HG02840 (cell line): ENCODE data around the gene TSNAXIP1.
"Not testable (repeated sequence)": the region's sequence is repeated elsewhere in the genome, so short reads cannot be mapped to it uniquely, and the experiment has no call there.

Experiments
- ATAC-seq: cut with Tn5 transposase; IDR thresholded peaks from one replicate; pipeline ENCODE4 v1.9.1; 2021; ENCODE audit warnings: mild to moderate bottlenecking, moderate library complexity, moderate number of reproducible peaks; ENCODE audit not compliant: unreplicated experiment, low FRiP score

Gene TSNAXIP1

DNA sequence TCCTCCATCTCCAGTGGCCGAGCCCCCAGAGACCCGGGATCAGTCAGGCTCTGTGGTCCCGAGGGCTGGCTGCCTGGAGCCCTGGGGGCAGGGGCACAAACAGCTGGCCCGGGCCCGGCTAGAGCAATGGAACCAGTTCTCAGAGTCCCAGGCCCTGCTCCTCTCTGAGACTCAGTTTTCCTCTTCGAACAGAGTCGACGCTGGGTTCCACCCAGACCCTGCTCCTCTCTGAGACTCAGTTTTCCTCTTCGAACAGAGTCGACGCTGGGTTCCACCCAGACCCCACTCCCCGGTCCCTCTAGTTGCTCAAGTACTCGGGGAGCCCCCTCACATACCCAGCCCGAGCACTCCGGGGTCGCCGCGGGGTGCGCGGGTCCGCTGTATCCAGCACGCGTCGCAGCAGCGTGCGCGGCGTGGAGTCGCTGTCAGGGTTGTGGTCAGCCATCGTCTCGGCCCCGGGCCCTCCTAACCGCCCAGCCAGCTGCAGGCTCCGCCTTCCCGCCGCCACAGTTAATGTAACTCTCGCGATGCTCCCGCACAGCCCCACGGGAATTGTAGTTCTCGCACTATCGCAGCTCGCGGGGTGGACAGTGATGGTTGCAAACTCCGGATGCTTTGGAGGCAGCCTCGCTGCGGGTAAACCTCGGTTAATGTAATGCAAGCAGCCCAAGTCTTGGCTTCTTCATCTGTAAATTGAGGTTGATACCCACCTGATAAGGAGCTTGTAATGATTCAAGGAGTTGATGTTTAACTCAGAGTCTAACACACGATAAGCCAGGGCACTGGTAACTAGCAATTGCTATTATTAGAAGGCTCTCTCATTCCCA, 26.9 kb downstream of the TSNAXIP1 start:
- ATAC-seq = peak; percentile 92

DNA sequence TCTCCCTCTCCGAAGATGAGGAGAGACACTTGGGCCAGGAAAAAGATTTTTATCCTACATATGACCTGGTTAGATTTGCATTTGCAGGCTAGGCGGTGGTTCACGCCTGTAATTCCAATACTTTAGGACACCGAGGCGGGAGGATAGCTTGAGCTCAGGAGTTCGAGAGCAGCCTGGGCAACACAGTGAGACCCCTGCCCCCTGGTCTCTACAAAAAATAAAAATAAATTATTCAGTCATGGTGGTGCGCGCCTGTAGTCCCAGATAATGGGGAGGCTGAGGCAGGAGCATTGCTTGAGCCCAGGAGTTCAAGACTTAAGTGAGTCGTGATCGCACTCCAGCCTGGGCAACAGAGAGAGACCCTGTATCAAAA, 27.5 kb downstream of the TSNAXIP1 start:
- no peak for ATAC-seq

DNA sequence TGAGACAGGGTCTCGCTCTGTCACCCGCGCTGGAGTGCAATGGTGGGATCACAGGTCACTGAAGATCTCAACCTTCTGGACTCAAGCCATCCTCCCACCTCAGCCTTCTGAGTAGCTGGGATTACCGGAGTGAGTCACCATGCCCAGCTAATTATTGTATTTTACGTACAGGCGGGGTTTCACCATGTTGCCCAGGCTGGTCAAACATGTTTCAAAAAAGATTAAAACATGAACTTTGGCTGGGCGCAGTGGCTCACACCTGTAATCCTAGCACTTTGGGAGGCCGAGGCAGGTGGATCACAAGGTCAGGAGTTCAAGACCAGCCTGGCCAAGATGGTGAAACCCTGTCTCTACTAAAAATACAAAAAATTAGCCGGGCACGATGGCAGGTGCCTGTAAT, 30.5 kb downstream of the TSNAXIP1 start:
- not testable (repeated sequence) for ATAC-seq

DNA sequence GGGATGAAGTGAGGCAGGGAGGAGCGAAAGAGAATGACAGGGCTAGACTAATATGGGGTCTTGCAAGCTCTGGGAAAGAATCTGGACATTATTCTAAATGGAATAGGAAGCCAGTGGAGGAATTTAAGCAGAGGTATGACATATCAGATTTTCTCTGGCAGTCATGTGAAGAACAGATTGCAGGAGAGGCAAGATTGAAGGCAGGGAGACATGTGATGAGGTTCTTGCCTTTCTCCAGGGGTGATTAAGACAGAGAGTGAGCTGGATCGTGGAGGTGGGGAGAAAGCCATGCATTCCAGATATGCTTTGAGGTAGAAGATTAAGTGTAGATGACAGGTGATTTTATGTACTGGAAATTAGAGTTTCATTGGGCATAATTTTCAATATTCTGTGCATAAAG, 31.1 kb downstream of the TSNAXIP1 start:
- no peak for ATAC-seq

DNA sequence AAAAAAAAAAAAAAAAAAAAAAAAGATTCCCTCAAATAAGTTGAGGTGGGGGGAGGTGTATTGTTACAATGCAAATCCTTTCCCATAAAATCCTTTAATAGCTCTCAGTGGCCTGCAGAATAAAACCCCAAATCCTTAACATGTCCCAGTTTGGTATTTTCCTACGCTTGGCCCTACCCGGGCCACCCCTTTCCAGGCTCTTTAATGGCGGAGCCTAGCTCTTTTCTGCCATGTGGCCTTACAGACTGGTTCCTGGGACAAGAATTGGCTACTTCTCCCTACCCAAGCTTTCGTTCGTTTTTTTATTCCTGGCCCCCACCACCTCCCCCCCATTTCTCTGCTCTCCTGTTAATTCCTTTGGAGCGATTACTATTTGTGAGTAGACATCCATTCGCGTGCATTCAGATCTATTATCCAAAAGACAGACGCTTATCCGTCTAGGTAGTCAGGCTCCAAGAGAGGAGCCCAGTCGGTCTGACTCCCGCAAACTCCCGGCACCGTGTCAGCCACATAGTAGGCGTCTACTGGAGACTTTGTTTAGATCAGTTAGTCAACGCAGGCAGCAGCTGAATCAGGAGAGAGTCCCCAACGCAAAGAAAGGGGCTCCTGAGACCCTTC, 34.6 kb downstream of the TSNAXIP1 start:
- ATAC-seq = no peak

DNA sequence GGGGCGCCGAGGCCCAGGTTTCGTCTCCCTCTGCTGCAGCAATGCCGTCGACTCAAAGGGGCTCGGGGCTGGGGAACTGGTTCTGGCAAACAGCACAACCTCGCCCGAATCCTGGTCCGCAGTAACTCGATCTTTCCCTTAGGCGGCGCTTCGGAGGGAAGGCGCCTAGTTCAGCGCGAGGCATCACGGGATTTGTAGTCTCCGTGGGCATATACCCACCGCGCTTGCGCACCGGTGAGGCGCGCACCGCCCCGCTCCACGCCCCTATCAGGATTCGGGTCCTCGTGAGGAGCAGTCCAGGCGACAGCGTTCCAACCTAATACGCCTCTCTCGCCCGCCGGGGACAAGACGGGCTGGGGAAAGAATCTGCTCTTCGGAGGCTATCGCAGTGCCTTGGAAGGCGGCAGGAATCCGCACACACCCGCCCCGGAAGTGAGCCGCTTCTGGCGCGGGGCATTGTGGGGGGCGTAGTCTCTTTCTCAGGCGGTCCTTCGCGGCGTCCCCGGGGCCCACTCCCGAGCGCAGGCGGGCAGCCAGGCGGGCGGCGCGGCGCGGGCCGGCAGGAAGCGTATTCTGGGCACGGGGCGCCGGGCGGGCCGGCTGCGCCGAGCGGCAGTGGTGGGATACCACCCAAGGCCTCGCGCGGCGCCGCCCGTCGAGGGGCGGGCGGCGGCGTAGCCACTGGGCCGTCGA, 35.3 kb downstream of the TSNAXIP1 start, which contains the start of gene THAP11:
Gene THAP11 (plus strand): TSS at position 505 of the 693 bp plus-strand sequence. CDS start 235 bp downstream, outside the sequence.
- peak; percentile 50 for ATAC-seq

DNA sequence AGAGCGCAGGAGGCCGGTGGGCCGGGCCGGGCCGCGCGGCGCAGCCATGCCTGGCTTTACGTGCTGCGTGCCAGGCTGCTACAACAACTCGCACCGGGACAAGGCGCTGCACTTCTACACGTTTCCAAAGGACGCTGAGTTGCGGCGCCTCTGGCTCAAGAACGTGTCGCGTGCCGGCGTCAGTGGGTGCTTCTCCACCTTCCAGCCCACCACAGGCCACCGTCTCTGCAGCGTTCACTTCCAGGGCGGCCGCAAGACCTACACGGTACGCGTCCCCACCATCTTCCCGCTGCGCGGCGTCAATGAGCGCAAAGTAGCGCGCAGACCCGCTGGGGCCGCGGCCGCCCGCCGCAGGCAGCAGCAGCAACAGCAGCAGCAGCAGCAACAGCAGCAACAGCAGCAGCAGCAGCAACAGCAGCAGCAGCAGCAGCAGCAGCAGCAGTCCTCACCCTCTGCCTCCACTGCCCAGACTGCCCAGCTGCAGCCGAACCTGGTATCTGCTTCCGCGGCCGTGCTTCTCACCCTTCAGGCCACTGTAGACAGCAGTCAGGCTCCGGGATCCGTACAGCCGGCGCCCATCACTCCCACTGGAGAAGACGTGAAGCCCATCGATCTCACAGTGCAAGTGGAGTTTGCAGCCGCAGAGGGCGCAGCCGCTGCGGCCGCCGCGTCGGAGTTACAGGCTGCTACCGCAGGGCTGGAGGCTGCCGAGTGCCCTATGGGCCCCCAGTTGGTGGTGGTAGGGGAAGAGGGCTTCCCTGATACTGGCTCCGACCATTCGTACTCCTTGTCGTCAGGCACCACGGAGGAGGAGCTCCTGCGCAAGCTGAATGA, 36.0 kb downstream of the TSNAXIP1 start:
- ATAC-seq = peak; percentile 7

DNA sequence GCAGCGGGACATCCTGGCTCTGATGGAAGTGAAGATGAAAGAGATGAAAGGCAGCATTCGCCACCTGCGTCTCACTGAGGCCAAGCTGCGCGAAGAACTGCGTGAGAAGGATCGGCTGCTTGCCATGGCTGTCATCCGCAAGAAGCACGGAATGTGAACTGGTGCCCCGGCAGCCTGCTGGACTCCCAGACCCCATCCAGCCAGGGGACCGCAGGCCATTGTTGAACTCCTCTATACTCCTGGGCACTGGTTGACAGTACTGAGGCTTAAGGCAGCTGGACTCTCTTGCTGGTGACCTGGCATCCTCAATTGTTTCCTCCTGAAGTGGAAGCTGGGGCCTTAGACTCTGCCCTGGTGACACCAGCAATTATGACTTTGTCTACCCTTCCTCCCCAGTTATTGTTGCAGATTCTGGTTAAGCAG, 36.7 kb downstream of the TSNAXIP1 start:
- no peak for ATAC-seq

DNA sequence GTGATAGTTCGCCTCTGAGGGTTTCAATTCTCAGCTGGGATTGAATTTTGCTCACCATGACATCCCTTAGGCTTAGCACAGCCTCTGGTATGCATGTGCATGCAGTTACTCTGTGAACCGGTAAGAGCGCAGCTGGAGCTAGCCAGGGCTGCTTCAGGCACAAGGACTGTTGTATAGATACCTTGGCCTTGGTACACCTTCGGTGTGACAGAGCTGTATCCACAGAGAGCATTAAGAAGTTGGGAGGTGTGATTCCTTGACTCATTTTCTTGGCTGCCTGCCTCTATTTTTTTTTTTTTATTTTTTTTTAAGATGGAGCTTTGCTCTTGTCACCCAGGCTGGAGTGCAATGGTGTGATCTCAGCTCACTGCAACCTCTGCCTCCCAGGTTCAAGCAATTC, 37.8 kb downstream of the TSNAXIP1 start:
- no peak for ATAC-seq

DNA sequence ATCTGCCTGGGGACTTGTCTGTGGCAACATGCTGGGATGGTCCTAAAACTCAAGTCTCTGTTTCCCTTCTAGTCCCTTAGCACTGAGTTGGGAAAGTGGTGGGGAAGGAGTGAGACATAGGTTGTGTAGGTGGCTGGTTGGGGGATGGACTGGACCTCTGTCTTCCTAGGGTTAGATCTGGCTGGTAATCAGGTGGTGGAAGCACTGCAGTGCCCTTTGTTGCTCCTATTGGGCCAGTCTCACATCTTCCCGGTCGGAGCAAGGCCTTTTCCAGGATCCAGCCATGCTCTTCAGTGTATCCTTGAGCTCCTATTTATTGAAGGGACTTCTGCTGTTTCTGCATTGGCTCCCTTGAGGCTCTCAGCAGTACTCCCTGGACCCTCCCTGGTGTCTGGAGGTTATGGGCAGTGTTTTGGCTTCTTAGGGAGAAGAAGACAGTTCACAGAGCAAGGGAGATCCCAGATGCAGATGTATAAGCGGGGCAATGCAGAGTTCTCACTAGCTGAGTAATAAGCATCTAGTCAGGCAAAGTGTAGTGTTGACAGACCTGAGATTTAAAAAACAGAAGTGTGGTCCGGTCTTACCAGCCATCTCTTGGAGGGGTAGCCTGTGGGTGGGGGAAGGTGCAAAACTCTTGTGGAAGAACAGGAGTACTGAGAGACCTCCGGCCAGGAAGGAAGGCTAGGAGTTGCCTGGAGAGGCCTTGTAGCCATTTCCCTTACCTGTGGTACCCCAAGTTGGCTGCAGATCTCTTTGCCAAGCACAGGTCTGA, 38.8 kb downstream of the TSNAXIP1 start:
- ATAC-seq = no peak

DNA sequence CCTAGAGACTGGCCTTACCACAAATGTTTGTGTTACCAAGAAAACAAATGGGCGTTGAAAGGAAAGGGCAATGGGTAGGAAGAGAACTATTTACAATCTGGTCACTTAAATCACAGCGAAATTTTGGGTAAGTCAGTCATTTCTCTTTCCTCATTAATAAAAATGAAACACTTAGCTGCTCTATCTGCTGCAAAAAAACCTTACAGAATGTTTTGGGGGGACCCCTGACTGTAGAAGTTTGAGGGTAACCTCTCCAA, 39.3 kb downstream of the TSNAXIP1 start:
- ATAC-seq = no peak

DNA sequence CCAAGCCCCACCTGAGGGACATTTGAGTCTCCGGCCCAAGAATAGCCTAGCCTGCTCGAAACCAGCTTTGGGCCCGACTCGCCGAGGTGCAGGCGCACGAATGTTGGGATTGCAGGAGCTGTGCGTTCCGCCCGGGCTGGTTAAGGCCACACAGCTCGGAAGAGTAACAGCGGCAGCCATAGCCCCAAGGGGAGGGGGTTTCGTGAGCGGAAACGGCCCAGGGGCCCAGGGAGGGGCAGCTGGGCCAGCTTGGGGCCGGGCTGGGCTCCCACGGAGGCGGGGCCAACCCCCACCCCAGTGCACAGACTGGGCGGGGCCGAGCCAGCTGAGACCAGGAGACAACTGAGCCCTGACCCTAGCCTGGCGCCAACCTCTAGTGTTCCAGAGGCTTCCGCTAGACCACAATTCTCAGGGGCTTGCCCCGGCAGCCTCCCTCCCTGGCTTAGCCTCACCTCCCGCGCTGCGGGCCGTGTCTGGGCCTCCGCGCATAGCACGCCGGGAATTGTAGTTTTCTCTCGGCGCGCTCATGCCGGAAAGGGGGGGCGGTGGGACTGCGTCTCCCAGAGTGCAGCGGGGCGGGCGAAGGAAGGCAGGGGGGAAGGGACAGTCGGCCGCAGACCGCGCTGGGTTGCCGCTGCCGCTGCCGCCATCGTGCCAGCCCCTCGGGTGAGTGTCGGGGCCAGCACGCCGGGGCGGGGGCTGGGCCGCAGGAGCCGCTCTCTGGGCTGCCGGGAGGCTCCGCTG, 39.8 kb downstream of the TSNAXIP1 start, which contains the start of gene NUTF2:
Gene NUTF2 (plus strand): TSS at position 614 of the 744 bp plus-strand sequence. CDS start 18,198 bp downstream, outside the sequence.
- ATAC-seq = peak; percentile 58

DNA sequence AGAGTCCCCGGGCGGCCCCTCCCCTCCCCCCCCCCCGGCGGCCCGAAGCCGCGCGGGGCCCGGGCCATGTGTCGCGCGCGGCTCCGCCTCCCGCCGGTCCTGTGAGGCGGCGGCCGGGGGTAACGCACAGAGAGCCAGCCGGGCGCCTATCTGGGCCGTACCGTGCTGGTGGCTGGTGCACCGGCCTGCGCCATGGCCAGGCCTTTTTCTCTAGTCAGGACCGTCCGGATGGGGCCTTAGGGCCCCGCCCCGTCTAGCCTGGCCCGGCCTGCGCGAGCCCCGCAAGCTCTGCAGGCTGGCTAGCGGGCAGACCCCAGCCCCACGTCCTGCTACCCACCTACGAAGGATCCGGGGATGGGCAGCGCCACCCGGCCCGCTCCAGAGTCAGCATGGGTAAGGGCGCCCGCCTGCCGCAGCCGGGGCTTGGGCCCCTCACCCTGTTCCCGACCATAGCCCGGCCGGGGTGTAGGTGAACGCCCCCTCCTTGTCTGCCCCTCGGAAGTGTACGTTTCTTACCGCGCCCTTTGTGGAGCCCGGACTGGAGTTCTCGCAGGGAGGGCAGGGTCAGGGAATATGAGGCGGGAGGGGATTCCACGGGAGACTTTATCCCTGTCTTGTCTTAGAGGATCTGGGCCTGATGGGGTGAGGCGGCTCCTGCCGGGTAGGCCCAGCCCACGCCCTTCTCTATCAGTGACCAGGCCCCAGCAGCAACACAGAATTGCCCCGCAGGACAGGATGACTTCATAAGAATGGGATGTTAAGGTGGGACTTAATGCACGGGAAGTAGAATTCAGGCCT, 40.6 kb downstream of the TSNAXIP1 start, which contains the start of gene CENPT:
Gene CENPT (minus strand): TSS at position 630 of the 798 bp plus-strand sequence. CDS start 13,834 bp downstream, outside the sequence.
- peak; percentile 36 for ATAC-seq

DNA sequence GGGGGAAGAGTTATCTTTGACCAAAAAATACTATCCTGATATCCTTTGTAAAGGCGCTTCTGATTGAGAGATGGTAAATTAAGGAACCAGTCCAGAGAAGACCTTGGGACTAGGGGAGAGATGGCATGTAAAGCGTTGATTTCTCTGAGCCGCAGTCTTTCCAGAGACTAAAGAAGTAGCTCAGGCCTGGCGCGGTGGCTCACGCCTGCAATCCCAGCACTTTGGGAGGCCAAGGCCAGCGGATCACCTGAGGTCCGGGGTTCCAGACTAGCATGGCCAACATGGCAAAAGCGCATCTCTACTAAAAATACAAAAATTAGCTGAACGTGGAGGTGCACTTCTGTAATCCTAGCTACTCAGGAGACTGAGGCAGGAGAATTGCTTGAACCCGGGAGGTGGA, 41.4 kb downstream of the TSNAXIP1 start:
- no peak for ATAC-seq

DNA sequence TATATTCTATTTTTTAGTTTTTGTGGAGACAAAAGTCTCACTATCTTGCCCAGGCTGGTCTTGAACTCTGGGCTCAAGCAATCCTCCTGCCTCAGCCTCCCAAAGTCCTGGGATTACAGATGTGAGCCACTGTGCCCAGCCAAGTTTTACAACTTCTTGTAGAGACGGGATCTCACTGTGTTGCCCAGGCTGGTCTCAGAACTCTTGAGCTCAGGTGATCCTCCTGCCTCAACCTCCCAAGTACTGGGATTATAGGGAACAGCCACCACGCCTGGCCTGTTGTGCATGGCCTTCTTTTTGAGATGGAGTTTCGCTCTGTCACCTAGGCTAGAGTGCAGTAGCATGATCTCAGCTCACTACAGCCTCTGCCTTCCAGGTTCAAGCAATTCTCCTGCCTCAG, 47.0 kb downstream of the TSNAXIP1 start:
- no peak for ATAC-seq

DNA sequence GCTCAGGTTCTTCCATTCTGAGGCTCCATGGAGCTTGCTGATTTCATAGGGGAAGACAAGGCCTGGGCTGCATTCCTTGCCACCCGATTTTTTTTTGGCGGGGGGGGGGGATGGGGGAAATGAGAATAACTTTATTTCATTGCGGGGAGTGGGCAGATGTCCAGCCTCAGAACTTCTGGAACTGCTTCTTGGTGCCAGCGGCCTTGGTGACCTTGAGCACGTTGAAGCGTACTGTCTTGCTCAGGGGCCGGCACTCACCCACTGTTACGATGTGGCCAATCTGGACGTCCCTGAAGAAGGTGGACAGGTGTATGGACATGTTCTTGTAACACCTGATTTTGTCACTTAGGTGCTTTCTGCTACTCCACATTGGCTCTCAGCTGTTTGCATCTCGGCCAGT, 49.1 kb downstream of the TSNAXIP1 start:
- no peak for ATAC-seq

DNA sequence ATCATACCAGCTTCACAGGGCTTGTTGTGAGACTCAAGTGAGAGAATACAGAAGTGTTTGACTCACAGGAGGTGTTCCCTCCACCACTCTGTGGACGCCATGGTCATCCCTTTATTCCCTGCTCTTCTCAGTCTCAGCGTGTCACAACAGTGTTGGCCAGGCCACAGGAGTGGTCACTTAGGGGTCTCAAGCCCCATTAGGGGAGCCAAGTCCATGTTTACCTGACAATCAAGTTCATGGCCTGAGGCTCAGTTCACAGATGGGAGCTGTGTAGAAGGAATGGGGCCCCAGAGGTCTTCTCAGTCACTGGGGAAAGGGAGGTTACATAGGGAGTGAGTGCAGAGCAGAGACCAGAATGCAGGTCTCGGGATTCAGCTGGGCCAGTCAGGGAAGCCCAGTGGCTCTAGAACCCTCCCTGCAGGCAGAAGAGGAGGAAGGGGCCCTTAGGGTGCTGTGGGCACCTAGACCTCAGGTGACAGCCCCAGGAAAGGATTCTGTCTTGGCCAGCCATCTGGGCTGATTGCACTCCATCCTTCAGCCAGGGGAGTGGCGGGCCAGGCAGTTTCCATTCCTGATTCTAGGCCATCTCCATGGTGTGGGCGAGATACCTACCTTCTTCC, 50.3 kb downstream of the TSNAXIP1 start:
- no peak for ATAC-seq
